HG03139 (cell line): ENCODE data around the gene PUS1.
"Not testable (repeated sequence)": the region's sequence is repeated elsewhere in the genome, so short reads cannot be mapped to it uniquely, and the experiment has no call there.

Experiments
- ATAC-seq: cut with Tn5 transposase; IDR thresholded peaks from one replicate; pipeline ENCODE4 v1.9.1; 2021; ENCODE audit not compliant: unreplicated experiment

PUS1 gene

GRCh38 chr12:131928711-131929580 lies at the start of gene PUS1:
TSS of gene PUS1 (plus strand) at chr12:131929276. CDS start at chr12:131929723, 447 bp downstream.
- peak; percentile 60 for ATAC-seq

DNA sequence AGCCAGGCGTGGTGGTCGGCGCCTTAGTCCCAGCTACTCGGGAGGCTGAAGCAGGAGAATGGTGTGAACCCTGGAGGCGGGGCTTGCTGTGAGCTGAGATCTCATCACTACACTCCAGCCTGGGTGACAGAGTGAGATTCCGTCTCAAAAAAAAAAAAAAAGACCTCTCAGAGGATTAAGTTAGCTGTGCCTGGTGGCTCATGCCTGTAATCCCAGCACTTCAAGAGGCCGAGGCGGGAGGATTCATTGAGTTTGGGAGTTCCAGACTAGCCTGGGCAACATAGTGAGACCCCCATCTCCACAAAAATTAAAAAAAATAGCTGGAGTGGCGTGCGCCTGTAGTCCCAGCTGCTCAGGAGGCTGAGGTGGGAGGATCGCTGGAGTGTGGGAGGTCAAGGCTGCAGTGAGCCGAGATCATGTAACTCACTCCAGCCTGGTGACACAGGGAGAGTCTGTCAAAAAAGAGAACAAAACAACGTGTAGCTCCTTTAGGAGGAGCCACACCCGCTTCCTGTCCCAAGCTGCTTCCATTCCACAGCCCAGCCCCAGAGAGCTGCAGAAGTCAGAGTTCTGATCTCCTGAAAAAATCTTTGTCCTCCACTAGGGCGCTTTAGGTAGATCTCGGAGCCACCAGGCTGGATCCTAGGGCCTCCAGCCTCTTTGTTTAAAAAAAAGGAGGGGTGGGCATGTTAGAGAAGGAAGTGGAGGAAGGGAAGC lies 46.1 kb upstream of the PUS1 start:
- no peak for ATAC-seq

DNA sequence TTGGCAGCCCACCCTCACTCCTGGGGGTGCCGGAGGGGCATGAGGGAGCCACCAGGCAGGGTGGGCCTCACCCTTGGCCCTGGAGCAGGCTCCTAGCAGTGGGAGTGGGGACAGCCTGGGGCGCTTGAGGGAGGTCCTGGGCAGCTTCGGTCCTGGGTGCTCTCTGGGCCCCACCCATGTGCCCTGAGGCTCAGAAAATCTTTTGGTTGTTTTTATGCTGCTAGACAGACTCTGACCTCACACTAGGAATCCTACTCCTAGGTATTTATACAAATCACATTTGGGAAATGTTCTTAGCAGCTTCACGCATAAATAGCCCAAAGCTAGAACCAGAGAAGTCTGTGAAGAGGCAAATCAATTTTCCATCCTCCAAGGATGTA lies 45.6 kb upstream of the PUS1 start:
- ATAC-seq, result no peak

GRCh38 chr12:131885076-131885475 lies 44.0 kb upstream of the PUS1 start:
- ATAC-seq, result not testable (repeated sequence)

DNA sequence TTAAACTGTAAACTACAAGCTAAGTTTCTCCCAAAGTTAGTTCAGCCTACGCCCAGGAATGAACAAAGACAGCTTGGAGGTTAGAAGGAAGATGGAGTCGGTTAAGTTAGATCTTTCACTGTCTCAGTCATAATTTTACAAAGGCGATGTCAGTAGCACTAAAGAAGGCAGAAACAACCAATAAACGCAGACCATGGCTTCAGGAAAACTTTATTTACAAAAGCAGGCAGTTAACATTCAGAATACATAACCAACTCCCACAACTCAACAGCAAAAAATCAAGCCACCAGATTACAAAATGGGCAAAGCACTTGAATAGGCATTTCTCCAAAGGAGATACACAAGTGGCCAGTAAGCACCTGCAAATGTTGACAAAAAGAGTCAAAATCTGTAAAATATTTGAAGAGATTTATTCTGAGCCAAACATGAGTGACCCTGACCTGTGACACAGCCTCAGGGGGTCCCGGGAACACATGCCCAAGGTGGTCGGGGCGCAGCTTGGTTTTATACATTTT lies 43.5 kb upstream of the PUS1 start:
- ATAC-seq, result no peak

DNA sequence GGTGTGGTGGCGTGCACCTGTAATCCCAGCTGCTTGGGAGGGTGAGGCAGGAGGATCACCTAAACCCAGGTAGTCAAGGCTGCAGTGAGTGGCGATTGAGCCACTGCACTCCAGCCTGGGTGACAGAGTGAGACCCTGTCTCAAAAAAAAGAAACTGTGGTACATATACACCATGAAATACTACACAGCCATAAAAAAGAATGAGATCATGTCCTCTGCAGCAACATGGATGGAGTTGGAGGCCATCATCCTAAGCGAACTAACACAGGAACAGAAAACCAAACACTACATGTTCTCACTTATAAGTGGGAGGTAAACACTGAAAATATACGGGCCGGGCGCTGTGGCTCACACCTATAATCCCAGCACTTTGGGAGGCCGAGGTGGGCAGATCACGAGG lies 37.4 kb upstream of the PUS1 start:
- not testable (repeated sequence) for ATAC-seq

DNA sequence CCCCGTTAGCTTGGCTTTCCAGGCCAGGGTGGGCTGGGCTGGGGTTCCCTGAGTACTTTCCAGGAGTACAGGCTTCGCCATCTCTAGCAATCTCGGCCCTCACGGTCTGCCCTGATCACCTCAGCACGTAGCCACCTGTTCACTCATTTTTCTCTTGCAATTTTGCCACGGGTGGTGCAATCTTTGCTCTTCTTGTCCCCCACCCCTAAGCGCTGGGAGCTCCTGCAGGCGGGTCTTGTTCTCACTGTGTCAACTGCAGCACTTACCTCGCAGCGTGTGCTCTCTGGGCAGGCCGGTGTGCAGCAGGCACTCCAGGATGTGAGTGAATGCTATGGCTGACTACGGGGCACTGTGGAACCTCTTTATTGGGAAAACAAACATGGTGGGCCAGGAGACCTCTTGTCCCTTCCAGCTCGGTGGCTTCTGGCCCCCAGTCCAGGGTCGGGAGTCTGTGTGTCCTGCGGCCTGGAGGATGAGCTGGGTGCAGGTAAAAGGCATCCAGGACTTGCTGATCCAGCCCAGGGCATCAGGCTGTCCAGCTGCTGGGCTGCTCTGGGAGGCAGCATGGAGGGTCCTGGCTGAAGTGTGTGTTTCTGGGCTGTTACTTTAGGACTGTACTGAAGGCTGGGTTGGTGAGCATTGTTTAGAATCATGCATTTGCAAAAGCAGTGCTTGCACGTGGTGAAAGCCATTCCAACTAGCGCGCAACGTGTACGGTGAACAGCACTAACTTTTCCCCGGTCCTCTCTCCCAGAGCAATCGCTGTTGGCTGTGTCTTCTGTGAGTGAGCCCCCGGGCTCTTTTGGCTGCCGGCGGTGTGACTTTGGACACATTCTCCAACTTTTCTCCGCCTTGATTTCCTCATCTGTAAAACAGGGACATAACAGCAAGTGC lies 36.1 kb upstream of the PUS1 start:
- ATAC-seq, result no peak

DNA sequence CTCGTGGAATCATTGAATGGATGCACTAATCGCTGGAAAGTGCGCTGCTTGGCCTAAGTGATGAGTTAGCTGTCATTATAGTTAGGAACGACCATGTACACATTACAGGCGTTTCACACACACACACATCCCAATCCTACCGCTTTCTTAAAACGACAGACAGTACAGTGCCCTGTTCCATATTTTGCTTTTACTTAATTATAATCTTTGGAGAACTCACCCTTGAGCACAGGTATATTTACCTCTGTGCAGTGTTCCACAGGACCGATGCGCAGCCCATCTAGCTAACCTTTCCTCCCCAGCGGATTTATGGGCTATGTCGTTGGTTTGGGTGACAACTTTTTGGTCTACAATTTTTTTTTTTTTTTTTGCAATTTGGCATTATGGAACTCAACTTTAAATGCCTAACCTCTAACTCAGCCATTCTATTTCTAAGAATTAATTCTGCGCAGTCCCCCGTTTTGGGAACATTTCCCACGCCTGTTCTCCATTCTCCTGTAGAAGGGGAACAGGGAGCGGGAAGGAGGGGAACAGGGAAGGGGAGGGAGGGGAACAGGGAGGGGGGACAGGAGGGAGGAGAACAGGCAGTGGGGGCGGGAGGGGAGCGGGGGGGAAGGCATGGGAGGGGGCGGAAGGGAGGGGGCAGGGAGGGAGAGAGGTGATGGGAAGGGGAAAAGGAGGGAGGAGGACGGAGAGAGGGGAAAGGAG lies 35.3 kb upstream of the PUS1 start:
- no peak for ATAC-seq

GRCh38 chr12:131894313-131894860 lies 34.7 kb upstream of the PUS1 start, which contains the start of gene ULK1:
TSS of gene ULK1 (plus strand) at chr12:131894622. CDS start at chr12:131895002, 380 bp downstream.
- ATAC-seq, result peak; percentile 72

GRCh38 chr12:131894981-131895639 lies 34.0 kb upstream of the PUS1 start:
- ATAC-seq, result no peak

DNA sequence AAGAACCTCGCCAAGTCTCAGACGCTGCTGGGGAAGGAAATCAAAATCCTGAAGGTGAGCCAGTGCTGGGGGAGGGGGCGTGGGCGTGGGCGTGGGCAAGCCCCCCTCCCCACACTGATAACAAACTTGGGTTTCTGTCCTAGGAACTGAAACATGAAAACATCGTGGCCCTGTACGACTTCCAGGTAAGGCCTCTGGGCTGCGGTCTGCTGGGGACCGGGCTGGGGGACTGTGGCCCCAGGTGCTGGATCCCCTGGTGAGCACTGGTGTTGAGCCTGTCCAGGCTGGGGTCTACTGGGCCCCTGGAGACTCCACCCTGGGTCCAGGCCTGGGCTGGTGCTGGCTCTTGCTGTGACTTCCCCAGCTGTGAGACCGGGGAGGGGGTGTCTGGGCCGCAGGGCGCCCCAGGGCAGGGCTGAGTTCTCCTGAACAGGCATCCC lies 33.4 kb upstream of the PUS1 start:
- no peak for ATAC-seq

DNA sequence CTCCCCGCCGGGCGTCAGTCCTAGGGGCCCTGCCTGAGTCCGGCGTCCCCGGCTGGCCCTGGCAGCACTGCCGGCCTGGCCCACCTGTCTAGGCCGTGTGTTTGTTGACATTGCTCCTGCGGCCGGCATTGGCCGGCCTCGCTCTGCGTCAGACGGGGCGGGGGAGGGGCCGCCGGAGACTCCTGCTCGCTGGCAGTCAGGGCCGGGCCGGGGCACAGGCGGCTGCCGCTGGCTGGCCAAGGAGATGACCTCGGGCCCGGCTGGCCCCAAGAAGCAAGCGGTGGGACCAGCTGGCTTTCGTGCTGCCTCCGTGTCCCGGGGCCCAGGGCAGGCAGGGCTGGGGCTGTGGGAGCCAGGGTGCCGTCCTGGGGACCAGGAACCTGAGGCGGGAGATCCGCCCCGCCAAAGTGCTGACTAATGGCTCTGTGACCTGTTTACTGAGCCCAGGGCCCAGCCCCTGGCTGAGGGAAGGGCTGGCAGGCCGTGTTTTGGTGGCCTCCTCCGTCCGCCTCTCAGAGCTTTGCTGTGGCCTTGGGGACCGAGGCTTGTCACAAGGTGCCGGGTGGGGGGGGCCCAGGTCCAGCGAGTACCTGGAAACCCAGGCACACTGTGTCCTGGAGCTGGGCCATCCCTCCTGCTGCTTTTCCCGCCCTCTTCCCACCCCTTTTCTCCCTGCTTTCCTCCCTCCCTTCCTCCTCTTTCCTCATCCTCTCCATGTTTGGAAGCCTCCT lies 32.8 kb upstream of the PUS1 start:
- ATAC-seq, result peak; percentile 58

GRCh38 chr12:131896811-131897270 lies 32.2 kb upstream of the PUS1 start:
- ATAC-seq, result no peak

DNA sequence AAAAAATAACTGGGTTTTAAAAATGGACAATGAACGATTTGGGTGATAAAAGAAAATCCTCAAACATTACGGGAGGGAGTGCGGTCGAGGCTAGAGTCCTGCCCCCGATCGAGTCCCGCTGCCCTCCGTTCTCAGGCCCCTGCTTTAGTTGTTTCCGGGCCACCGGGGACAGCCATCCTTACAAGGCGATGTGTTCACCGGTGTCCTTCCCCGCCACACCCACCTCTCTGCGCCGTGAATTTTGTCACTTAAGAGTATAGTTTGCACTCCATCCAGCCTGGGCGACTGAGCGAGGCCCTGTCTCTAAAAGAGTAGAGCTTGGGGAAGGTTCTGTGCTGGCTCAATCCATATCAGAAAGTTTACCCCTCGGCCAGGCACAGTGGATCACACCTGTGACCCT lies 31.8 kb upstream of the PUS1 start:
- ATAC-seq, result no peak

DNA sequence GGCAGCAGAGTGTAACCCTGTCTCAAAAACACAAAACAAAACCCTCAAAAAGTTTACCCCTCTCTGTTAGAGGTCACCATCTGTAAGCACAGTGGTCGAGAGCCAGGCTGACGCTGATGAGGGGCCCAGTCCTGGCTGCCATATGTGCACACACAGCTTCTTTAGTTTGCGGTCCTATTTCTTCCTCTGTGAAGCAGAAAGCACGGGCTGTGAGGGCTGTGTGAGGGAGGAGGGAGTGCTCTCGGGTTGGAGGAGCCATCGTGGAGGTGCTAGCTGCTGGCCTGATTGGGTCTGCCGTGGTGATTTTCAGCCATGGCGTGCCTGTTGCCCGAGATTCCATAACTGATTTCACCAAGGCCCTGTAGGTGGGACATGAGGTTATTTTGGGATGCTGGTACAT lies 31.2 kb upstream of the PUS1 start:
- ATAC-seq, result no peak

DNA sequence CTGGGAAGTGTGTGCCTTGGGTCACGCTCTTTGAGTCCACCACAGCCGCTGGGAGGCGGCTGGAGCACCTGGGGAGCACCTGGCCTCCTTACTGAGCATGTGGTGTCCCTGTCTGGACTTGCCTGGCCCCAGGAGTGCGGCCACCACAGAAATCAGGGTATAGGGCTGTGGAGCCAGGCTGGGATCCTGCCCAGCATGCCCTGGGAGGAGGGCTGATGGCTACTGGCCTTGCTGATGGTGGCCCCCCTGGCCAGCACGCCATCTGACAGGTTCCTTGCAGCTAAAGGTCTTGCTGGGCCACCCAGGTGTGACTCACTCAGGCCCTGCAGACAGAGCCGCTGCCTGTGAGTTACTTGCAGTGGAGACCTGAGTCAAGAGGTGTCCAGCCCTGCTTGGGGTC lies 28.7 kb upstream of the PUS1 start:
- ATAC-seq, result no peak

DNA sequence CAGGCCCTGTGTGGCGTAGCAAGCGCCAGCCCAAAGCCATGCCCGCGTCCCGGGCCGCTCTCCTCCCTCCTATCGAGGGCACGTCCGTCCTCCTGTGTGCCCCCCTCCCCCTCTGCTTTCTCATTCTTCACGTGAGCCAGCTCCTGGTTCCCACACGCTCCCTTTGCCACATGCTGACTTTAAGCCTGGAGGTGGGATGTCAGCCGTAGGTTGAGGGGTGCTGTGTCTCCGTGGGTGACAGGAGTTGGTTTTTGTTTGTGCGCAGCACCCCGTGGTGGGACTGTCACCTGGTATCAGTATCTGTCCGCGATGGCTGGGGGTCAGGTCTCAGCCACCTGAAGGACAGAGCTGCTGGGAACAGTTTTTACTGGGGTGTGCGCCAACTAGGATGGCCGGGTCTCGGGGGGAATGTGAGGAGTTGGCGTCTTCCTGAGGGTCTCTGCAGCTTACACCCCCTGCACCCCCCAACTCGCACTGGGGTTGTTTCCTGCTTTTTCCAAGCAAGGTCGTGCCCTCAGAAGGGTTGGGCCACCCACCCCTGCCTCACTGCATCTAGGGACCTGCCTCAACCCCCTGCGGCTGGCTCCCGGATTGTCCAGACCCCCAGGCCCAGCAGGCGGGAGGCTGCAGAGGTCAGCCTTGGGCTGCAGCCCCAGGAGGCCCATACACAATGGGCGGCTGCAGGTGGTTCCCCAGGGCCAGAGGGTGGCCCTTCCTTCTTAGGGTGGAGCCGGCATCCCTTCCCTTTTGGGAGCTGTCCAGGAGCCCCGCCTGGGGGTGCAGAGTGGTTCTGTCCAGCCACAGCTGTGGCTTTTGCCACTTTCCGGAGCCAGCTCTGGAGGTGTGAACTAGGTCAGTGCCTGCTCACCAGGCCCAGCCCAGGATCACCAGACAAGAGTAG lies 27.4 kb upstream of the PUS1 start:
- ATAC-seq, result no peak
